22Rv1 (cell line): ENCODE data around the gene FAM162B.

ENCODE experiments used
- H3K27ac ChIP-seq: fragments of 450-650 bp; 2 replicates; pipeline ENCODE4 v1.5.1; 2017
- CTCF ChIP-seq: fragments of 450-650 bp; IDR thresholded peaks from 2 replicates; pipeline ENCODE4 v1.5.1; 2017; ENCODE audit warnings: mild to moderate bottlenecking
- ZFX ChIP-seq: fragments of 450-650 bp; IDR thresholded peaks from 2 replicates; pipeline ENCODE4 v1.6.1; 2017; ENCODE audit warnings: antibody characterized with exemption, borderline replicate concordance

Gene FAM162B

GRCh38 chr6:116764961-116765841 is at the start of gene FAM162B:
TSS of gene FAM162B (minus strand) at chr6:116765719. CDS start at chr6:116765576, 143 bp downstream.
- TF ChIP-seq ZFX (no peak), CTCF (no peak)
- H3K27ac ChIP-seq, result no peak within 1 kb of the TSS

GRCh38 chr6:116812051-116812650 is 46.6 kb upstream of the FAM162B start:
- TF ChIP-seq CTCF (no peak), ZFX (no peak)
- no peak overlapping the region for H3K27ac ChIP-seq

- H3K27ac ChIP-seq, result no peak overlapping the region
- no peak for TF ChIP-seq ZFX
- no peak for TF ChIP-seq CTCF
Observed at GRCh38 chr6:116801971-116802370, 36.5 kb upstream of the FAM162B start.

- H3K27ac ChIP-seq, result no peak overlapping the region
- TF ChIP-seq ZFX (no peak), CTCF (no peak)
Observed at GRCh38 chr6:116799945-116800344, 34.4 kb upstream of the FAM162B start.

- TF ChIP-seq CTCF (no peak), ZFX (no peak)
- H3K27ac ChIP-seq, result no peak overlapping the region
Observed at GRCh38 chr6:116797585-116797984, 32.1 kb upstream of the FAM162B start.

- H3K27ac ChIP-seq, result no peak overlapping the region
- TF ChIP-seq CTCF (no peak), ZFX (no peak)
Observed at GRCh38 chr6:116793224-116793623, 27.7 kb upstream of the FAM162B start.

GRCh38 chr6:116783852-116784251 is 18.3 kb upstream of the FAM162B start:
- no peak for TF ChIP-seq CTCF
- TF ChIP-seq ZFX, result no peak

More at GRCh38 chr6:116783852-116784251, 18.3 kb upstream of the FAM162B start:
- no peak overlapping the region for H3K27ac ChIP-seq
